GM10266 (cell line): Measurements from ENCODE around the gene ARID1A.

Experiments used
- DNase-seq: peaks from one replicate; pipeline ENCODE4 v3.0.0; 2012; ENCODE audit errors: extremely low spot score
- CTCF ChIP-seq: IDR thresholded peaks from 2 replicates; pipeline ENCODE4 v1.5.1; 2012; ENCODE audit warnings: mild to moderate bottlenecking, low read depth; ENCODE audit not compliant: control insufficient read depth, insufficient read depth; ENCODE audit errors: missing control alignments

ARID1A gene

GRCh38 chr1:26784023-26784871 lies 88.4 kb downstream of the ARID1A start:
- no peak for DNase-seq
- TF ChIP-seq CTCF = no peak

DNA sequence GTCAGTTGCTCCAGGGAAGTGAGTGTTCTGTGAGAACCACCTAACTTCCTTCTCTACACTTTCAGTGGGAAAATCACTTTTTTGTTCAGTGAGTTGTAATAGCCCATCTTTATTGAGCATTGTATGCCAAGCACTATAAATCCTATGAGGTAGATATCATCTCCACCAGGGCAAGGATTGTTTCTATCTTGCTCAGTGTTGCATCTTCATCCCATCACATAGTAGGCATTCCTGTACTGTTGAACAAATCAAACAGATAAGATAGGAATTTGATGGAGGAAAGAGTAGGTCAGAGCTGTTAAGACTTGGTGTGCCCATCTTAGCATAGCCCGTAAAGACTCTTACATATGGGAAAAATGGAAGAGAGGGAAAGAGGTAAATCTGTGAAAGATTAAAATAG lies 89.1 kb downstream of the ARID1A start:
- TF ChIP-seq CTCF = no peak
- no peak for DNase-seq

GRCh38 chr1:26785611-26786436 lies 90.0 kb downstream of the ARID1A start:
- no peak for DNase-seq

DNA sequence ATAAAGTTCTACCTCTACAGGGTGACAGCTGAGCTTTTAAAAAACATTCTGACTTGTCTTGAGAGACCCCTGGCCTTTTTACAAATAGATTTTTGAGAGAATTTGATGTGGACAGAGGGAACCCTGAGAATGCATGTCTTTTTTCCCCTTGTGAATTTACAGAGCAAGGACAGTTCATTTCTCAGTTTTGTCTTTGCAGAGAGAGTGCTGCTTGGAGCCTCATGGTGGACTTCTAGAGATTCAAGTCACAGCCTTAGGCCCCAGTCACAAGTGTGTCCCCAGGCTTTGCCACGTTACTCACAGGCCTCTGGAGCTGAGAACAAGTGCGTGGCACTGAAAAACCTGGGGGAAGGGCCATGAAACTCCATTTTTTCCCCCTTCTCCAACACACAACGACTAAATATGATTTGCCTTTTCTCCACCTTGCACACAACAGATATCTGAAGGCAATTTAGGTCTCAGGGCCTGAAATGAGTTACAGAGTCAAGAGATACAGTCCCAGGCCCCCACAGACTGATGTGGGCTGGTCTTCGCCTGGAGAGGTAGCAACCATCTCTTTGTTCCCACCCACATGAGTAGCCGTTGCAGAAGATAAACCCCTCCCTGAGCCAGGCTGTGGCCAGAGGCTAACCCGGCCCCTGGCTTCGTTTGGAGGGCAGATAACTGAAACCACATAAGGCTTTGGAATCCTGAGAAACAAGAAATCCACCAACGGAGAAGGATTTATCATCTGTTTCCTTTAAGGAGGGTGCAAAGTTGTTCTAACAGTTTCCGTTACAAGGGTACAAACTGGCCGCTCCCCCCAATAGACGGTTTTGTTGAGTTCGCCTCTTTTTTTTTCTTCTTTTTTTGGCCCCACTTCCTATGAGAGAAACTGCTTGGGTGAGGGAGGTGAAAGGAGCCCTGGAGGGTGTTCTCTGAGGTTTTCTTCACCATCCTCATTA lies 90.9 kb downstream of the ARID1A start:
- DNase-seq = peak; percentile 74

More at GRCh38 chr1:26785611-26786436, 90.0 kb downstream of the ARID1A start:
- no peak for TF ChIP-seq CTCF

GRCh38 chr1:26787381-26787705 lies 91.5 kb downstream of the ARID1A start:
- no peak for TF ChIP-seq CTCF
- peak; percentile 89 for DNase-seq

More for the DNA sequence above, 90.9 kb downstream of the ARID1A start:
- no peak for TF ChIP-seq CTCF

- peak; percentile 90 for DNase-seq
Measured at GRCh38 chr1:26787706-26788514, 92.1 kb downstream of the ARID1A start, which contains the start of gene PIGV. PIGV (plus strand) TSS chr1:26787950; CDS start chr1:26790816, 2,866 bp downstream.

More at GRCh38 chr1:26787706-26788514, 92.1 kb downstream of the ARID1A start, which contains the start of gene PIGV:
- no peak for TF ChIP-seq CTCF
